ENCODE measurements around the gene FEV. TPM values are rescaled to one million over a fixed set of nuclear protein-coding genes. Genes with fewer than 3 reads are reported as not detected.

The FEV gene
- total RNA-seq, 4 donors from 2014 or later = 2.1 TPM; not detected in 3

GRCh38 chr2:218979846-218980734 lies 4.9 kb downstream of the FEV start:
- H3K36me3 ChIP-seq = no peaks in the 10 kb centered on the region
- TF ChIP-seq CTCF (IDR thresholded peaks at IDR 0.05) (peak; percentile 79 to 94 (median 88)), POLR2A (IDR thresholded peaks at IDR 0.05) (no peak)
- H3K4me1 ChIP-seq = peaks cover 28 to 51% (median 33%) of the 10 kb centered on the region in 3 donors
- DNase-seq = no peak
- intact Hi-C loops (cut with DNase I) = no loop called here
- H3K27ac ChIP-seq = no peak overlapping the region
- H3K27me3 ChIP-seq = peaks cover 32 to 100% (median 46%) of the 10 kb centered on the region in 4 donors
- peak overlapping the region in 2 of 4 donors; percentile 0 to 52 for H3K4me3 ChIP-seq
- H3K9me3 ChIP-seq = no peaks in the 10 kb centered on the region
- WGBS, 2 donors = 0 to 3% methylated on average over 16 to 20 of the region's 39 CpGs

DNA sequence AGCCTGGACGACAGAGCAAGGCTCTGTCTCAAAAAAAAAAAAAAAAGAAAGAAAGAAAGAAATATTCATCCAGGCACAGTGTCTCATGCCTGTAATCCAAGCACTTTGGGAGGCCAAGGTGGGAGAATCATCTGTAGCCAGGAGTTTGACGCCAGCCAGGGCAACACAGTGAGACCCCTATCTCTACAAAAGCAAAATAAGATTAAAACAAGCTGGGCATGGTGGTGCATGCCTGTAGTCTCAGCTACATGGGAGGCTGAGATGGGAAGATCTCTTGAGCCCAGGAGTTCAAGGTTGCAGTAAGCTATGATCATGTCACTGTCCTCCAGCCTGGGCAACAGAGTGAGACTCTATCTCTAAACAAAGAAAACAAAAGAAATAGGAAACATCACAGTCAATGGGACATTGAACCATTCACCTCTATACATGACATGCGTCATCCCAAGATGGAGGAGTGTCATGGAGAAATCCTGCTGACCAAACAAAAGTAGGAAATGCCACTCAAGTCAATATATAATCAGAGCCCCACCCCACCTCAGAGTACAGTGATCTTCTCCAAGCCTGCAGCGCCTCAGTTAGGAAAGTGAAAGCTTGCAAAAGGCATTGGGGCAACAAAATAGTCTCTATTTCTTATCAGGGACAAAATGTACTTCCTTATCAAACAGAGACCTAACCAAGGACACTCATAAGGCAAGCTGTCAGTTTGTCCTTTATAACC lies 9.8 kb downstream of the FEV start:
- Histone ChIP-seq H3K9me3 (no peaks in the 10 kb centered on the region), H3K4me3 (no peak overlapping the region), H3K4me1 (peaks cover 3 to 8% (median 5%) of the 10 kb centered on the region in 3 donors), H3K27ac (no peak overlapping the region), H3K27me3 (peaks cover 0 to 93% (median 7%) of the 10 kb centered on the region in 4 donors), H3K36me3 (no peaks in the 10 kb centered on the region)
- TF ChIP-seq CTCF (IDR thresholded peaks at IDR 0.05) (no peak), POLR2A (IDR thresholded peaks at IDR 0.05) (no peak)
- WGBS, 2 donors = 52 to 69% methylated on average over 4 of the region's 4 CpGs
- intact Hi-C loops (cut with DNase I) = no loop called here
- DNase-seq = no peak

DNA sequence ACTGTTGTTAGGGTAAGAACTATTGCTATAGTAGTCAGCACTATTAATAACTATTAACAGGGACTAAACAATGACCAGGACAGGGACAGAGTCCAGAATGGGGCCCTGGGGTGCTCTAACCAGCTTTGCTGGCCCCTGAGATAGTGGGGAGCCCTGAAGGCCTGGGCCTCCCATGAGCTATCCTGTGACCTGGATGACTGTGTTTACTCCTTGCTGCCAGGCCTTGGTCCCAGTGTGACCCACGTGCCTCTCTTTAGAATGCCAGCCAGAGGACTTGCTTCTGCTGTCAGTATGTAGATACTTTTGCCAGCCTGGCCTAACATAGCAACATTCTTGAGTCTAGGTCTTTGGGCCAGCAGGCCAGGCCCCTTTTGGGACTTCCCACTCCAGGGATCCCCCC lies 14.1 kb downstream of the FEV start:
- peaks cover 0 to 87% (median 0%) of the 10 kb centered on the region in 4 donors for H3K27me3 ChIP-seq
- DNase-seq = no peak
- H3K4me1 ChIP-seq = no peaks in the 10 kb centered on the region
- no peak overlapping the region for H3K27ac ChIP-seq
- intact Hi-C loops (cut with DNase I) = no loop called here
- H3K36me3 ChIP-seq = no peaks in the 10 kb centered on the region
- H3K4me3 ChIP-seq = no peak overlapping the region
- TF ChIP-seq CTCF (IDR thresholded peaks at IDR 0.05) = no peak
- no peak for TF ChIP-seq POLR2A (IDR thresholded peaks at IDR 0.05)
- H3K9me3 ChIP-seq = no peaks in the 10 kb centered on the region
- WGBS, 2 donors = 20% methylated on average over 1 of the region's 1 CpG; no CpG with 5 or more reads in 1 of the 2 donors

DNA sequence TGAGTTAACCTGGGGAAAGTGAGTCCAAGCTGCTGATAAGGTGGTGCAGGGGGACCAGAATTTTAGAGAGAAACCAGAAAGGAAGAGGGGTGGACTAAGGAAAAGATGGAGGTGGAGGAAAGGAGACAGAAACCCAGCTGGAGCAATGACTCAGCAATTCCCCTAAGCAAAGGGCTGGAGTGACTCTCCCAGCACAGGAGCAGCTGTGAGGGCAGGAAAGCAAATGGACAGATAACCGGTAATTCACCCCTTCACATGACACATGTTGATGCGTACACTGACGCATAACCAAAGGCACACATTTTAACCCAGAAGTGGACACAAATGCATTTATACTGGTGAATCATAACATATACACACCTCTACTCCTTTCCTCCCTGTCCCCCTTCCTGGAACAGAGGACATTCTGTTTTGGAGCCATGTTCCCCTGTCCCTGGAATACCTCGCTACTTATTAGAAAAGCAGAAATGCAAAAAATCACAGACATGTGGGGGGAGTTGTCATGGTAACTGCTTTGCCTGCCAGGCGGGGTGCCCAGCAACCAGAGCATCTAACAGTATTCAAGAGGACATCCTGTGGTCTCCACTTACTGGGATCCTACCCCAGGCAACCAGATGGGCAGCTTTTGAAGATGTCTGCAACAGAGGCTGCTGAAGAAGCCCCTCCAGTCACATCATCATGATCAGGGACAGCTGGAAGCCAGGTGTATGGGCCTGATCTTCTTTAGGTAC lies 20.8 kb downstream of the FEV start:
- no peak overlapping the region for H3K4me3 ChIP-seq
- H3K4me1 ChIP-seq = peaks cover 3 to 32% (median 18%) of the 10 kb centered on the region in 3 donors
- DNase-seq = no peak
- no peak overlapping the region for H3K27ac ChIP-seq
- 31 to 32% methylated on average over 5 of the region's 5 CpGs for WGBS, 2 donors
- TF ChIP-seq CTCF (IDR thresholded peaks at IDR 0.05) (no peak), POLR2A (IDR thresholded peaks at IDR 0.05) (no peak)
- H3K27me3 ChIP-seq = peaks cover 28 to 95% (median 38%) of the 10 kb centered on the region in 4 donors
- H3K9me3 ChIP-seq = no peaks in the 10 kb centered on the region
- no peaks in the 10 kb centered on the region for H3K36me3 ChIP-seq
- intact Hi-C loops (cut with DNase I) = no loop called here

Measured in esophagus squamous epithelium (tissue), 5 donors.